HepG2 (cell line): ENCODE data around the gene CELF2. TPM values are rescaled to one million over a fixed set of nuclear protein-coding genes. Genes with fewer than 3 reads are reported as not detected.

Experiments used
- ATAC-seq: fragments of 200-7000 bp; cut with Tn5 transposase; 3 replicates; pipeline ENCODE4 v1.9.1; 2020; ENCODE audit warnings: mild to moderate bottlenecking, moderate library complexity
- BruUV-seq: library from RNA; stranded (reverse); fragments of 400-500 nt; replicated peaks from 2 replicates; lab custom pipeline; 2021; lab: Mats Ljungman, UMichigan
- CTCF ChIA-PET: fragments of 300-600 bp; formaldehyde crosslinking; extraction: SDS; loops from one replicate; lab custom pipeline; 2021; ENCODE audit warnings: low total read pairs, inconsistent platforms, low intra/inter-chr PET ratio; lab: Yijun Ruan, JAX
- POLR2A ChIA-PET: fragments of 350-600 bp; sonication (Branson Sonifier 250); formaldehyde crosslinking; loops from one replicate; lab custom pipeline; 2020; ENCODE audit warnings: antibody characterized with exemption, inconsistent platforms; lab: Yijun Ruan, JAX
- DNase-seq: peaks from one replicate; pipeline ENCODE4 v3.0.0-alpha.2; 2015; ENCODE audit warnings: low spot score
- FAIRE-seq: peaks from 3 replicates; lab custom pipeline; 2011; peaks lifted over from hg19 to GRCh38; lab: Jason Lieb, UNC
- H2AFZ ChIP-seq: one replicate; pipeline ENCODE4 v1.6.1; 2011; ENCODE audit warnings: low read length, inconsistent platforms
- H3K27ac ChIP-seq: fragments of 300-600 bp; 3 replicates; pipeline ENCODE4 v1.8.0; 2011; ENCODE audit warnings: mixed run types, mild to moderate bottlenecking, mixed read lengths, low read length, inconsistent platforms; ENCODE audit not compliant: insufficient read depth; ENCODE audit errors: extremely low read length
- H3K27me3 ChIP-seq, 2 experiments: fragments of 200-600 bp in 1 of 2; 2 replicates in 1 of 2; 3 replicates in 1 of 2; pipeline versions ENCODE4 v1.6.0 to v1.8.0; 2011; ENCODE audit warnings: low read length in 2 of 2, mild to moderate bottlenecking in 2 of 2, moderate library complexity in 2 of 2, inconsistent platforms in 1 of 2; ENCODE audit not compliant: insufficient read depth in 2 of 2, control insufficient read depth in 1 of 2
- H3K36me3 ChIP-seq, 2 experiments: fragments of 200-600 bp in 1 of 2; replicated peaks in 1 of 2; 2 replicates in 1 of 2; 3 replicates in 1 of 2; pipeline versions ENCODE4 v1.5.1 to v1.8.0; 2011; ENCODE audit warnings: low read length in 2 of 2, inconsistent platforms in 1 of 2; ENCODE audit not compliant: insufficient read depth in 2 of 2, control insufficient read depth in 1 of 2
- H3K4me1 ChIP-seq: 2 replicates; pipeline ENCODE4 v1.5.1; 2012; ENCODE audit warnings: low read length, inconsistent platforms; ENCODE audit not compliant: insufficient read depth
- H3K4me2 ChIP-seq: 2 replicates; pipeline ENCODE4 v1.6.0; 2011; ENCODE audit warnings: low read depth, low read length, inconsistent platforms
- H3K4me3 ChIP-seq, 3 experiments: fragments of 200-600 bp in 1 of 3; sonication (generic), shearing (Covaris generic) in 1 of 3; replicated peaks in 1 of 3; 2 replicates each; pipeline ENCODE4 v1.5.1; 2011 to 2016; ENCODE audit warnings: low read length in 3 of 3, inconsistent platforms in 2 of 3, low read depth in 2 of 3, mild to moderate bottlenecking in 2 of 3, control low read depth in 1 of 3, mixed read lengths in 1 of 3; ENCODE audit not compliant: insufficient read depth in 1 of 3
- H3K79me2 ChIP-seq: one replicate; pipeline ENCODE4 v1.6.1; 2011; ENCODE audit warnings: low read length, inconsistent platforms; ENCODE audit not compliant: insufficient read depth
- H3K9ac ChIP-seq: 2 replicates; pipeline ENCODE4 v1.6.0; 2011; ENCODE audit warnings: mild to moderate bottlenecking, low read depth, low read length, inconsistent platforms; ENCODE audit not compliant: insufficient read depth
- H3K9me3 ChIP-seq: 2 replicates; pipeline ENCODE4 v1.5.1; 2012; ENCODE audit warnings: mild to moderate bottlenecking, low read length
- H4K20me1 ChIP-seq: 2 replicates; pipeline ENCODE4 v1.6.0; 2011; ENCODE audit warnings: inconsistent platforms, mild to moderate bottlenecking, low read length, moderate library complexity; ENCODE audit not compliant: insufficient read depth
- ARID3A ChIP-seq: IDR thresholded peaks from 2 replicates; pipeline ENCODE4 v1.6.1; 2012; ENCODE audit warnings: low read depth, low read length, improper control_type of control experiment
- CENPT ChIP-seq: sonication (generic); formaldehyde crosslinking; IDR thresholded peaks from 2 replicates; pipeline ENCODE4 v1.8.0; 2022; ENCODE audit warnings: low read depth, mild to moderate bottlenecking, moderate library complexity, missing genetic modification reagents
- LRRFIP1 ChIP-seq: sonication (generic); formaldehyde crosslinking; conservative IDR thresholded peaks from 2 replicates; pipeline ENCODE4 v1.4.0; 2020; ENCODE audit warnings: missing genetic modification reagents
- SIN3A ChIP-seq: IDR thresholded peaks from 2 replicates; pipeline ENCODE4 v1.6.1; 2011; ENCODE audit warnings: low read depth, mild to moderate bottlenecking, control low read depth, low read length, borderline replicate concordance
- THAP11 ChIP-seq: IDR thresholded peaks from 2 replicates; pipeline ENCODE4 v1.6.1; 2016; ENCODE audit warnings: missing biosample characterization, missing genetic modification reagents
- UBTF ChIP-seq: sonication (generic); formaldehyde crosslinking; IDR thresholded peaks from 2 replicates; pipeline ENCODE4 v1.4.0; 2020; ENCODE audit warnings: mild to moderate bottlenecking, missing genetic modification reagents
- ZNF350 ChIP-seq: sonication (generic); formaldehyde crosslinking; IDR thresholded peaks from 2 replicates; pipeline ENCODE4 v1.4.0; 2020; ENCODE audit warnings: mild to moderate bottlenecking, low read depth, missing genetic modification reagents, borderline replicate concordance
- ZSCAN12 ChIP-seq: sonication (generic); formaldehyde crosslinking; IDR thresholded peaks from 2 replicates; pipeline ENCODE4 v1.9.0; 2021; ENCODE audit warnings: mild to moderate bottlenecking, missing genetic modification reagents
- WGBS: methylation state at CpG from one replicate; pipeline ENCODE4 v1.1.6; 2017; ENCODE audit warnings: low lambda C conversion rate; 5-methylcytosine and 5-hydroxymethylcytosine counted together
- in situ Hi-C: cut with HindIII; loops from 2 replicates; pipeline ENCODE4 v1.10.0; 2017; ENCODE audit warnings: low pct_unique_long_range_greater_than_20kb; ENCODE audit not compliant: extremely low pct_ligation_motif_present
- intact Hi-C: fragments of 100-400 bp; cut with micrococcal nuclease; formaldehyde crosslinking; loops from one replicate; pipeline ENCODE4 v1.10.0; 2022; ENCODE audit not compliant: unreplicated experiment
- polyA plus RNA-seq, 8 experiments: library from polyadenylated mRNA; depleted of rRNA in 3 of 8; stranded (reverse) in 7 of 8; unstranded in 1 of 8; fragments of >200 nt; fragmentation: Illumina TruSeq in 4 of 8; extraction: Trizol in 4 of 8; gene quantifications; 2 replicates each; pipeline versions ENCODE4 v1.2.1 to v1.2.3, GENCODE V29; 2011 to 2016; ENCODE audit warnings: low read depth in 4 of 8, missing spikeins in 1 of 8, mixed read lengths in 1 of 8; ENCODE audit not compliant: insufficient read depth in 1 of 8
- total RNA-seq, 5 experiments: library from RNA; depleted of rRNA; stranded (reverse); fragments of >200 nt; fragmentation: Illumina TruSeq; extraction: Trizol; gene quantifications; 2 replicates each; pipeline ENCODE4 v1.2.3, GENCODE V29; 2016; ENCODE audit warnings: low read depth in 1 of 5
- TF ChIP-seq, protein P1 (sequence below): sonication (generic); formaldehyde crosslinking; IDR thresholded peaks from 2 replicates; pipeline ENCODE4 v1.9.0; 2021; ENCODE audit warnings: missing genetic modification reagents, borderline replicate concordance

CELF2 gene
- total and polyA plus RNA-seq, 2 of the 13 experiments (the other 11 are each of a cell fraction or from before 2014, with no cell fraction given), result not detected

DNA sequence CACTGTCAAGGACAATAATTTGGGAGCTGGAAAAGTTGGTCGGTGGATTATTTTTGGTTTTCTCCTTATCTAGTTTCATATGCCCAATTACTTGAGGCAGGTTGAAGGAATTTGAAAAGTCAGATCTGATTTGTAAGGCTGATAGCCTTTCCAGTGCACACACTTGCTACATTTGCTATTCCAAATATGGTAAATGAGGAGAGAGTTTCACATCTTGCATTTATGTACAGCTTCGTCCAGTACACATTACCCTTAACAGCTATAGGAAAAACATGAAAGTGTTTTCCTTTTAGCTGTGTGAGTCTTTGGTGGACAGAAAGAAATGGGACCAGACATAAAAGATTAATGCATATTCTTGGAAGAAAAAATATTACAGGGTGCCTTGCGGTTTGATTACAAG lies 201.8 kb downstream of the CELF2 start:
- Histone ChIP-seq H4K20me1 (no peaks in the 10 kb centered on the region), H2AFZ (no peak overlapping the region), H3K4me2 (no peak overlapping the region), H3K79me2 (no peaks in the 10 kb centered on the region), H3K36me3 (no peaks in the 10 kb centered on the region), H3K4me1 (no peaks in the 10 kb centered on the region), H3K9me3 (no peaks in the 10 kb centered on the region), H3K4me3 (no peak overlapping the region), H3K27ac (no peak overlapping the region), H3K9ac (no peak overlapping the region), H3K27me3 (peaks cover 1 to 15% of the 10 kb centered on the region in 2 experiments; a peak in 1 of 5 replicates)
- ATAC-seq (no peak), FAIRE-seq (no peak), DNase-seq (no peak)
- 19% methylated on average over 3 of the region's 3 CpGs for WGBS
- TF ChIP-seq THAP11 (CRISPR knock-in tag), result no peak
- TF ChIP-seq, protein P1, sequence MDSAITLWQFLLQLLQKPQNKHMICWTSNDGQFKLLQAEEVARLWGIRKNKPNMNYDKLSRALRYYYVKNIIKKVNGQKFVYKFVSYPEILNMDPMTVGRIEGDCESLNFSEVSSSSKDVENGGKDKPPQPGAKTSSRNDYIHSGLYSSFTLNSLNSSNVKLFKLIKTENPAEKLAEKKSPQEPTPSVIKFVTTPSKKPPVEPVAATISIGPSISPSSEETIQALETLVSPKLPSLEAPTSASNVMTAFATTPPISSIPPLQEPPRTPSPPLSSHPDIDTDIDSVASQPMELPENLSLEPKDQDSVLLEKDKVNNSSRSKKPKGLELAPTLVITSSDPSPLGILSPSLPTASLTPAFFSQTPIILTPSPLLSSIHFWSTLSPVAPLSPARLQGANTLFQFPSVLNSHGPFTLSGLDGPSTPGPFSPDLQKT (CRISPR knock-in tag), result no peak
- ChIA-PET POLR2A (no interaction called here), CTCF (no interaction called here)
- in situ Hi-C loops (no loop called here), intact Hi-C loops (no loop called here)
- no TSS peak for BruUV-seq

DNA sequence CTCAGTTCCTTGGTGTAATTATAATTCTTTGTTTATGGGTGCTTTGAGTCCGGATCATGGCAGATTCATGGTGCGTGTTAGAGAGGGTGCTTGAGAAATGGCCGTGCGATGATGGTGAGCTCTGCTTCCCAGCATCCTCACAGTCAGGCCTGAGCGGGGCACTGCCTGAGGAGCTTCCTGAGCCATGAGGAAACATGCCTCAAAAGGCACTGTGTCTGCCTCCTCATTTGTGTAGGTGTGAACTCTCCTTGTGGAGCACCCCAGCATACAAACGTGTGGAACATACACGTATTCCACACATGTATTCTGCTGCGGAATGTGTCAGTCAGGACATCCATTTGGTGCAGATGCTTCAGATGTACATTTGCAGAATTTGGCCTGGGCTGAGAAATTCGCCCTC lies 205.4 kb downstream of the CELF2 start:
- no TSS peak for BruUV-seq
- H3K79me2 ChIP-seq, result no peaks in the 10 kb centered on the region
- H2AFZ ChIP-seq, result no peak overlapping the region
- intact Hi-C loops (no loop called here), in situ Hi-C loops (no loop called here)
- H3K27me3 ChIP-seq, result peaks cover 1 to 22% of the 10 kb centered on the region in 2 experiments; a peak in 2 of 5 replicates
- H3K4me1 ChIP-seq, result no peaks in the 10 kb centered on the region
- no peak overlapping the region for H3K4me2 ChIP-seq
- H4K20me1 ChIP-seq, result no peaks in the 10 kb centered on the region
- 34% methylated on average over 8 of the region's 9 CpGs for WGBS
- DNase-seq, result no peak
- H3K36me3 ChIP-seq, result no peaks in the 10 kb centered on the region
- no peak overlapping the region for H3K9ac ChIP-seq
- no peaks in the 10 kb centered on the region for H3K9me3 ChIP-seq
- POLR2A ChIA-PET, result no interaction called here
- no peak overlapping the region for H3K4me3 ChIP-seq
- CTCF ChIA-PET, result no interaction called here
- ATAC-seq, result no peak
- no peak overlapping the region for H3K27ac ChIP-seq
- FAIRE-seq, result no peak
- no peak for TF ChIP-seq UBTF
- TF ChIP-seq ARID3A, result no peak
- TF ChIP-seq LRRFIP1, result no peak
- TF ChIP-seq ZNF350, result no peak
- no peak for TF ChIP-seq SIN3A
- TF ChIP-seq CENPT (CRISPR knock-in tag), result no peak
- TF ChIP-seq ZSCAN12 (CRISPR knock-in tag), result no peak
